SHP77 treated with DMSO at 0.1 percent for 48 hours (cell line): ENCODE measurements around the gene GUCY2F.

Source experiments
- DNase-seq: peaks from one replicate; lab custom pipeline; 2025; lab: John Stamatoyannopoulos, UW

The GUCY2F gene

GRCh38 chrX:109343671-109344070 lies 138.2 kb downstream of the GUCY2F start:
- DNase-seq = no peak

- no peak for DNase-seq
These were observed 145.7 kb downstream of the GUCY2F start for GRCh38 chrX:109336141-109336540.

- DNase-seq = no peak
These were observed 154.6 kb downstream of the GUCY2F start for GRCh38 chrX:109327251-109327650.
